Fibroblast of mammary gland (primary cell): ENCODE data around the gene TRIM62.
A peak's percentile ranks its signal among the peaks of the same experiment; 100 is the strongest.

ENCODE experiments used
- DNase-seq: peaks from one replicate; pipeline ENCODE4 v3.0.0-alpha.2; 2010; ENCODE audit warnings: low read depth
- H3K4me3 ChIP-seq: 2 replicates; pipeline ENCODE4 v1.5.1; 2011; ENCODE audit warnings: low read depth, mild to moderate bottlenecking, low read length, moderate library complexity; ENCODE audit not compliant: control insufficient read depth
- CTCF ChIP-seq: conservative IDR thresholded peaks from 2 replicates; pipeline ENCODE4 v1.5.1; 2011; ENCODE audit warnings: low read depth, low read length, inconsistent platforms; ENCODE audit not compliant: control insufficient read depth, insufficient read depth

Gene TRIM62

DNA sequence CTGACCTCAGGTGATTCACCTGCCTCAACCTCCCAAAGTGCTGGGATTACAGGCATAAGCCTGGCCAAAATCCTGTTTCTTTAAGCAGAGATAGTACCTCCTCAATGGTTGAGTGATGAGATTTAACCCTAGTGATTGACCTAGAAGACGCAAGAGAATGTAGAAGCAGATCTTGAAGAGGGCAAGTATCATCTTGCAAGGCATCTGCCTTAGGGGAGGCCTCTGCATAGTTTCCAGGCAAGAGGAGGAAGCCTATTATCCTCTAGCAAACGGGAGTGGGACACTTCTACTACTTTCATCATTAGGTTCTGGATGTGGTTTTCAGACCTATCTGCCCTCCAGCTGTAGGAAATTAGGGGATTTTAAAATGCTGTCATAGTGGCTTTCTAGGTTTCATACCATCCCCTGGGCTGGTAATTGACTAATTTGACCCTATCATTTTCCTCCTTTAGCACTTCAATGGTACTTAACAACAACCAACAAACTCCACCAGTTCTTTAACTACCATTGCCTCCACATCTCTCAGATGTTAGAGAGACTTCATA lies 10.0 kb upstream of the TRIM62 start:
- no peak for DNase-seq
- TF ChIP-seq CTCF, result no peak
- H3K4me3 ChIP-seq, result no peak overlapping the region

GRCh38 chr1:33190701-33191100 lies 8.9 kb upstream of the TRIM62 start:
- H3K4me3 ChIP-seq, result no peak overlapping the region
- no peak for TF ChIP-seq CTCF
- DNase-seq, result no peak

DNA sequence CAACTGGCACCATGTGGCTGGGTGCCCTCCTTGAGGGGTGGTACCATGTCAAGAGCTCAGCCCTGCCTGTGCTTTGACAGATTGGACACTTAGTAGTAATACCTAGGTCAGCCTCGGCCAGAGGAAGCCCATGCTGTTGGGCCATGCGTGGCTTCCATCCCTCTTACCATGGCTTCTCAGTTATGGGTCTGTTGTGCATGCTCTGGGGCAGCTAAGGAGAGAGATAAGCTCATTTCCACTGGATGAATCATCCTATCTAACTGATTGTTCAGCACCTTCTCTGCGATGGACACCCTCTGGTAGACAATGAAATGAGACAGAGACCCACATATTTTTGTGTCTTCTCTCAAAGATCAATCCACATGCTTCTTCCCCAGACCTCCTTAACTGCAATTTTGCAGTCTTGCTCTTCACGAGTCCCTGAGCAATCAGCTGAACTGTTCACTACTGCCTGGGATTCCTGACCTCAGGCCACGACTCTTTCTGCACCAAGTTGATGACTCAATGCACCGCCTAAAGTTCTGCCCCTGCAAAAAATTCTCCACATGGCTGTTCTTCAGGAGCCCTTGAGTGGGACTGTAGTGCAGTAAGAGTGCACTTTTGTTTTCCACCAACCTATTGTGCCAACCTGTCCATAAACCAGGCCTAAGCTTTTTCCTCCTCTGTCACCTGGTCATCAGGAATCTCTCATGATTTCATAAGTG lies 6.9 kb upstream of the TRIM62 start:
- H3K4me3 ChIP-seq, result no peak overlapping the region
- no peak for TF ChIP-seq CTCF
- peak; percentile 31 for DNase-seq

- no peak for TF ChIP-seq CTCF
- DNase-seq, result no peak
- no peak overlapping the region for H3K4me3 ChIP-seq
Observed at GRCh38 chr1:33186936-33187335, 5.1 kb upstream of the TRIM62 start.

GRCh38 chr1:33185541-33185940 lies 3.7 kb upstream of the TRIM62 start:
- no peak for TF ChIP-seq CTCF
- DNase-seq, result no peak
- H3K4me3 ChIP-seq, result no peak overlapping the region

- DNase-seq, result no peak
- no peak for TF ChIP-seq CTCF
- H3K4me3 ChIP-seq, result no peak overlapping the region
Observed at GRCh38 chr1:33183306-33183705, 1.5 kb upstream of the TRIM62 start.
